ENCODE results near the gene CARNS1.

The CARNS1 gene

GRCh38 chr11:67396587-67397389, 18.7 kb upstream of the CARNS1 start:
- Histone ChIP-seq H3K27ac (no peak overlapping the region), H3K4me3 (no peak overlapping the region)
- TF ChIP-seq CTCF (IDR thresholded peaks at IDR 0.05), result no peak
- DNase-seq (ENCODE audit: low spot score), result no peak

DNA sequence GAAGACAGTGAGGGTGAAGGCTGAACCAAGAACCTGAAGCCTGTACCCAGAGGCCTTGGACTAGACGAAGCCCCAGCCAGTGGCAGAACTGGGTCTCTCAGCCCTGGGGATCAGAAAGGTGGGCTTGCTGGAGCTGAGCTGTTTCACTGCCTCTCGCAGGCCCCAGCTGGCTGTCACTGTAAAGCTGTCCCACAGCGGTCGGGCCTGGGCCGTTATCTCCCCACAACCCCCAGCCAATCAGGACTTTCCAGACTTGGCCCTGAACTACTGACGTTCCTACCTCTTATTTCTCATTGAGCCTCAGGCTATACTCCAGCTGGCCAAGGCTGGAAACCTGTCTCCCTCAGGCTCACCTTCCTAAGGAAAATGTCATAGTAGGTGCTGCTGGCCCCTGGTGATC, 17.9 kb upstream of the CARNS1 start:
- no peak for TF ChIP-seq CTCF (IDR thresholded peaks at IDR 0.05)
- Histone ChIP-seq H3K4me3 (no peak overlapping the region), H3K27ac (no peak overlapping the region)
- DNase-seq (ENCODE audit: low spot score), result no peak

DNA sequence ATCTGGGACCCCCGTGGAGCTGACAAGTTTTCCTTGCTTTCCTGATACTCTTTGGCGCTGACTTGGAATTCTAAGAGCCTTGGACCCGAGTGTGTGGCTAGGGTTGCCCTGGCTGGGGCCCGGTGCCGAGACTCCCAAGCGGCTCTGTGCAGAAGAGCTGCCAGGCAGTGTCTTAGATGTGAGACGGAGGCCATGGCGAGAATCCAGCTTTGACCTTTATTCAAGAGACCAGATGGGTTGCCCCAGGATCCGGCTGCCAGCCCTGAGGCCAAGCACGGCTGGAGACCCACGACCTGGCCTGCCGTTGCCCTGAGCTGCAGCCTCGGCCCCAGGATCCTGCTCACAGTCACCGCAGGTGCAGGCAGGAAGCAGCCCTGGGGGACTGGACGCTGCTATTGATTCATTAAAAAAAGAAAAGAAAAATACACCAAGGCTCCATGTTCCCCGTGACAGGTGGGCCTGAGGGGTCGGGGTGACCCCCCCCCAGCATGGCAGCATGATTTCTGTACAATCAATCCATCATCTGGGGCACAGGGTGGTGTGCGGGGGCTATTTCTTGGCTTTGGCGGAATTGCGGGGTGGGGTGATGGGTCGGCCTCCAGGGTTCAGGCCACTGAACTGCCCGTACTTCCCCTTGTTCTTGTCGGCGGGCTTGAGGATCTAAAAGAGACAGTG, 17.4 kb upstream of the CARNS1 start:
- Histone ChIP-seq H3K27ac (no peak overlapping the region), H3K4me3 (no peak overlapping the region)
- no peak for DNase-seq (ENCODE audit: low spot score)
- no peak for TF ChIP-seq CTCF (IDR thresholded peaks at IDR 0.05)

- Histone ChIP-seq H3K27ac (no peak overlapping the region), H3K4me3 (no peak overlapping the region)
- DNase-seq (ENCODE audit: low spot score), result no peak
- no peak for TF ChIP-seq CTCF (IDR thresholded peaks at IDR 0.05)
Observed at GRCh38 chr11:67398661-67399563, 16.6 kb upstream of the CARNS1 start.

- Histone ChIP-seq H3K4me3 (peak overlapping the region; percentile 94), H3K27ac (peak overlapping the region; percentile 91 to 99)
- no peak for DNase-seq (ENCODE audit: low spot score)
- TF ChIP-seq CTCF (IDR thresholded peaks at IDR 0.05), result no peak
Observed at GRCh38 chr11:67400251-67400941, 15.1 kb upstream of the CARNS1 start.

- no peak for TF ChIP-seq CTCF (IDR thresholded peaks at IDR 0.05)
- DNase-seq (ENCODE audit: low spot score), result no peak
- peak overlapping the region; percentile 94 for H3K4me3 ChIP-seq
- H3K27ac ChIP-seq, result peak overlapping the region; percentile 91 to 99
Observed at GRCh38 chr11:67400942-67401494, 14.5 kb upstream of the CARNS1 start.

Measured in coronary artery (tissue), 2 donors.